Measurements from ENCODE around the gene STRBP.

GRCh38 chr9:123157221-123157620, 111.2 kb downstream of the STRBP start:
- TF ChIP-seq CTCF (conservative IDR thresholded peaks at IDR 0.05): no peak
- TF ChIP-seq ZFX (IDR thresholded peaks at IDR 0.05): no peak
